Breast epithelium (tissue), 4 donors: ENCODE results near the gene RSPRY1. TPM values are rescaled to one million over a fixed set of nuclear protein-coding genes. Genes with fewer than 3 reads are reported as not detected.

ENCODE experiments used
- DNase-seq, 2 donors: peaks; one replicate each; pipeline ENCODE4 v3.0.0-alpha.2; 2019; ENCODE audit warnings: low spot score in 2 of 2
- H3K27ac ChIP-seq, 2 donors: fragments of 200-600 bp; sonication (generic) in 1 of 2; one replicate each; pipeline ENCODE4 v1.5.1; 2016 to 2019; ENCODE audit warnings: mild to moderate bottlenecking in 1 of 2
- H3K27me3 ChIP-seq, 2 donors: fragments of 200-600 bp; sonication (generic) in 1 of 2; one replicate each; pipeline versions ENCODE4 v1.5.1 to v1.6.0; 2017 to 2019; ENCODE audit warnings: control low read depth in 1 of 2, mild to moderate bottlenecking in 1 of 2
- H3K36me3 ChIP-seq: fragments of 200-600 bp; one replicate; pipeline ENCODE4 v1.5.1; 2019
- H3K4me1 ChIP-seq, 2 donors: fragments of 200-600 bp; sonication (generic); one replicate each; pipeline ENCODE4 v1.5.1; 2016 to 2019; ENCODE audit warnings: control low read depth in 1 of 2
- H3K4me3 ChIP-seq, 3 donors: fragments of 200-600 bp; sonication (generic); 1 replicate in 2 of 3; 2 replicates in 1 of 3; pipeline ENCODE4 v1.5.1; 2016 to 2019; ENCODE audit warnings: mild to moderate bottlenecking in 3 of 3, moderate library complexity in 2 of 3
- H3K9me3 ChIP-seq, 2 donors: fragments of 200-600 bp; sonication (generic) in 1 of 2; one replicate each; pipeline ENCODE4 v1.5.1; 2016 to 2019; ENCODE audit warnings: control low read depth in 1 of 2
- POLR2A ChIP-seq: fragments of 450-650 bp; IDR thresholded peaks from one replicate; pipeline ENCODE4 v1.6.1; 2016; ENCODE audit warnings: antibody characterized with exemption, mild to moderate bottlenecking, moderate library complexity
- POLR2AphosphoS5 ChIP-seq, 3 donors: sonication (generic); formaldehyde crosslinking; IDR thresholded peaks; one replicate each; pipeline ENCODE4 v1.6.1; 2017; ENCODE audit warnings: antibody characterized with exemption in 3 of 3
- intact Hi-C: fragments of 100-400 bp; cut with DNase I; formaldehyde crosslinking; loops from one replicate; pipeline ENCODE4 v1.15.1; 2023; ENCODE audit warnings: low total_unique reads
- total RNA-seq, 3 donors: library from RNA; depleted of rRNA; stranded (reverse); fragments of >200 nt; gene quantifications; one replicate each; pipeline ENCODE4 v1.1.0, GENCODE V29; 2016
- TF ChIP-seq, protein P1 (sequence below), 3 donors: fragments of 450-650 bp; IDR thresholded peaks; one replicate each; pipeline ENCODE4 v1.5.1; 2016 to 2017; ENCODE audit warnings: antibody characterized with exemption in 3 of 3, mild to moderate bottlenecking in 3 of 3, moderate library complexity in 3 of 3

RSPRY1 gene
- total RNA-seq, 3 donors from 2014 or later = 26.4 to 52.4 (median 34.4) TPM

DNA sequence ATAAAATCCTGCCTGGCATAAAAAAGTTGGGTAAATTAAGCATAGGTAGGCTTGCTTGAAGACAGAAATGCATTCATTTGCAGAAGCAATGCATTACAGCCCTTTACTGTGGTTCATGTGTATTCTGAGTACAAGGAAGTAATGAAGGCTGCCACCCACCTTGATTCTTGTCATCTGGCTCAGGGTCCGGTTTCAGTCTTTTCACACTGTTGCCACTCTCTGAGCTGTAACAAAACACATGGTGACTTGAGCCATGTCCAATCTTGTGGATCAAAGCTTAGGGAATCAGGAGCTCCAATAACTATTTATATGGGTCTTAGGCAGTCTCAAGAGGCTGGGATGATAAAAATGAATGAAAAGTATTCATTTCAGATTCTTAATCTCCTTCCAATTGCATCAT is 22.3 kb upstream of the RSPRY1 start:
- H3K27me3 ChIP-seq = no peaks in the 10 kb centered on the region
- TF ChIP-seq, protein P1, sequence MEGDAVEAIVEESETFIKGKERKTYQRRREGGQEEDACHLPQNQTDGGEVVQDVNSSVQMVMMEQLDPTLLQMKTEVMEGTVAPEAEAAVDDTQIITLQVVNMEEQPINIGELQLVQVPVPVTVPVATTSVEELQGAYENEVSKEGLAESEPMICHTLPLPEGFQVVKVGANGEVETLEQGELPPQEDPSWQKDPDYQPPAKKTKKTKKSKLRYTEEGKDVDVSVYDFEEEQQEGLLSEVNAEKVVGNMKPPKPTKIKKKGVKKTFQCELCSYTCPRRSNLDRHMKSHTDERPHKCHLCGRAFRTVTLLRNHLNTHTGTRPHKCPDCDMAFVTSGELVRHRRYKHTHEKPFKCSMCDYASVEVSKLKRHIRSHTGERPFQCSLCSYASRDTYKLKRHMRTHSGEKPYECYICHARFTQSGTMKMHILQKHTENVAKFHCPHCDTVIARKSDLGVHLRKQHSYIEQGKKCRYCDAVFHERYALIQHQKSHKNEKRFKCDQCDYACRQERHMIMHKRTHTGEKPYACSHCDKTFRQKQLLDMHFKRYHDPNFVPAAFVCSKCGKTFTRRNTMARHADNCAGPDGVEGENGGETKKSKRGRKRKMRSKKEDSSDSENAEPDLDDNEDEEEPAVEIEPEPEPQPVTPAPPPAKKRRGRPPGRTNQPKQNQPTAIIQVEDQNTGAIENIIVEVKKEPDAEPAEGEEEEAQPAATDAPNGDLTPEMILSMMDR (IDR thresholded peaks at IDR 0.05) = no peak
- no peak for TF ChIP-seq POLR2A
- TF ChIP-seq POLR2AphosphoS5 (IDR thresholded peaks at IDR 0.05) = no peak
- no peak overlapping the region for H3K27ac ChIP-seq
- intact Hi-C loops = no loop called here
- no peak for DNase-seq
- H3K36me3 ChIP-seq = peaks cover 3% of the 10 kb centered on the region
- H3K9me3 ChIP-seq = no peaks in the 10 kb centered on the region
- H3K4me3 ChIP-seq = no peak overlapping the region
- H3K4me1 ChIP-seq = no peaks in the 10 kb centered on the region

GRCh38 chr16:57165483-57165882 is 20.6 kb upstream of the RSPRY1 start:
- H3K9me3 ChIP-seq = no peaks in the 10 kb centered on the region
- H3K4me3 ChIP-seq = no peak overlapping the region
- TF ChIP-seq POLR2A (no peak), POLR2AphosphoS5 (IDR thresholded peaks at IDR 0.05) (no peak)
- TF ChIP-seq, protein P1 (IDR thresholded peaks at IDR 0.05) = no peak
- H3K4me1 ChIP-seq = no peaks in the 10 kb centered on the region
- intact Hi-C loops = no loop called here
- no peak for DNase-seq
- no peaks in the 10 kb centered on the region for H3K27me3 ChIP-seq
- no peak overlapping the region for H3K27ac ChIP-seq
- no peaks in the 10 kb centered on the region for H3K36me3 ChIP-seq

DNA sequence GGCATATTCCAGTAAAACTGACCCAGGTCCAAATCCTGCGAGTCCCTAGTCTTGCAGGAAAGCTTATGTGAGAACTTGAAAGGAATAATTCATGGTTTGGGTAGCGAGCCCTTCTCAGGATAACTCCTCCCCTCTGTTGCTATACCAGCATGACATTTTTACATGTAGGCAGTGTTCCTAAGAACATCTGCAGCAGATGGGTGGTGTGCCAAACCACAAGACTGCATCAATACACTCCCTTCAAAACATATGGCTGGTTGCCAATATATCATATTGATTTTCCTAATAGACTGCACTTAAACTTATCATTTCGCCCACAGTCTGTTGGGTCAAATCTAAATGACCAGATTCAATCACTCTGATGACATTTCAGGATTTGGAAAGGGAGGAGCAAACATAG is 20.2 kb upstream of the RSPRY1 start:
- no peaks in the 10 kb centered on the region for H3K4me1 ChIP-seq
- intact Hi-C loops = loop anchor here (2.0 kb wide), 1 partner anchor 67 kb away; no protein-coding TSS in a partner anchor

GRCh38 chr16:57166451-57166850 is 19.7 kb upstream of the RSPRY1 start:
- H3K27ac ChIP-seq = peak overlapping the region in 1 of 2 donors; percentile 58
- no peak for DNase-seq
- intact Hi-C loops = loop anchor here (2.0 kb wide), 1 partner anchor 68 kb away; no protein-coding TSS in a partner anchor
- TF ChIP-seq POLR2A (no peak), POLR2AphosphoS5 (IDR thresholded peaks at IDR 0.05) (no peak)
- TF ChIP-seq, protein P1 (IDR thresholded peaks at IDR 0.05) = no peak
- H3K36me3 ChIP-seq = no peaks in the 10 kb centered on the region
- H3K9me3 ChIP-seq = no peaks in the 10 kb centered on the region
- no peaks in the 10 kb centered on the region for H3K27me3 ChIP-seq
- no peak overlapping the region for H3K4me3 ChIP-seq
- H3K4me1 ChIP-seq = no peaks in the 10 kb centered on the region

More for the DNA sequence above, 20.2 kb upstream of the RSPRY1 start:
- Histone ChIP-seq H3K27me3 (no peaks in the 10 kb centered on the region), H3K4me3 (no peak overlapping the region), H3K27ac (peak overlapping the region in 1 of 2 donors; percentile 58), H3K9me3 (no peaks in the 10 kb centered on the region), H3K36me3 (no peaks in the 10 kb centered on the region)
- TF ChIP-seq, protein P1 (IDR thresholded peaks at IDR 0.05) = no peak
- no peak for TF ChIP-seq POLR2A
- TF ChIP-seq POLR2AphosphoS5 (IDR thresholded peaks at IDR 0.05) = no peak
- DNase-seq = no peak

DNA sequence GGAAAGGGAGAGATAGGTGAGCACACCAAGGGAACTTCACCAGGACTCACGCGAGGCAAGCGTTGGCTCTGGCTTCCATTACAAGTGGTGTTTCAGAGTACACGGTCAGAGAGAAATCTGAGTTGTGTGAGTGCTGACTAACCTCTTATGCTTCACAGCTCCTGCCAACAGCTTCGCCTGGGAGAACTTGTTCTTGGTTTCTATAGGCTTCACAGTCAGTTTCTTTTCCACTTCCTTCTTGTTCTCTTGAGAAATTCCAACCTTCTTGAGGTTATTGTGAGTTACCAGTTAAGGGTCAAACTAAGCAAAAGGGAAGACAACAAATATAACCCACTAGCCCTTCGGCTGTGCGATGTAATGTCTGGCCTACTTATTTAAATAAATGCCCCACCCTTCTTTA is 19.2 kb upstream of the RSPRY1 start:
- no peaks in the 10 kb centered on the region for H3K27me3 ChIP-seq
- no peaks in the 10 kb centered on the region for H3K4me1 ChIP-seq
- peak overlapping the region in 1 of 2 donors; percentile 58 for H3K27ac ChIP-seq
- DNase-seq = no peak
- no peaks in the 10 kb centered on the region for H3K36me3 ChIP-seq
- H3K4me3 ChIP-seq = no peak overlapping the region
- intact Hi-C loops = loop anchor here (2.0 kb wide), 1 partner anchor 68 kb away; no protein-coding TSS in a partner anchor
- TF ChIP-seq POLR2AphosphoS5 (IDR thresholded peaks at IDR 0.05) (no peak), POLR2A (no peak)
- TF ChIP-seq, protein P1 (IDR thresholded peaks at IDR 0.05) = no peak
- no peaks in the 10 kb centered on the region for H3K9me3 ChIP-seq
